Measurements from ENCODE around the gene LRIG3. TPM values are rescaled to one million over a fixed set of nuclear protein-coding genes. Genes with fewer than 3 reads are reported as not detected.
A peak's percentile ranks its signal among the peaks of the same experiment; 100 is the strongest.

LRIG3 gene
- 24.5 and 27.7 TPM in 2 replicates for total RNA-seq
- long read RNA-seq, full-length matches to known transcripts = 5 of 12 reads
- long read RNA-seq, partial matches to known transcripts = 5 of 12 reads
- long read RNA-seq, other reads (novel, unspliced or antisense) = 2 of 12 reads

GRCh38 chr12:58920102-58920960, at the start of gene LRIG3:
Gene LRIG3 (minus strand): TSS chr12:58920504. CDS start chr12:58920235, 269 bp downstream.
- H3K27me3 Mint-ChIP-seq (ENCODE audit: low read depth) = no peaks in the 10 kb centered on the region
- H3K4me3 Mint-ChIP-seq = peak within 1 kb of the TSS; percentile 98
- peak; percentile 50 for TF ChIP-seq CTCF (conservative IDR thresholded peaks at IDR 0.05)
- peaks cover 56% of the 10 kb centered on the region for H3K4me1 Mint-ChIP-seq
- DNase-seq (ENCODE audit: low read depth, low spot score) = peak; percentile 76
- H3K9me3 Mint-ChIP-seq = no peaks in the 10 kb centered on the region
- no peaks in the 10 kb centered on the region for H3K36me3 Mint-ChIP-seq (ENCODE audit: low read depth)
- peak within 1 kb of the TSS; percentile 98 for H3K27ac Mint-ChIP-seq (ENCODE audit: unreplicated experiment)

- Mint-ChIP-seq H3K27me3 (ENCODE audit: low read depth) (no peaks in the 10 kb centered on the region), H3K9me3 (no peaks in the 10 kb centered on the region), H3K36me3 (ENCODE audit: low read depth) (no peaks in the 10 kb centered on the region), H3K4me3 (no peak overlapping the region), H3K27ac (ENCODE audit: unreplicated experiment) (no peak overlapping the region), H3K4me1 (no peaks in the 10 kb centered on the region)
- no peak for TF ChIP-seq CTCF (conservative IDR thresholded peaks at IDR 0.05)
- no peak for DNase-seq (ENCODE audit: low read depth, low spot score)
These were observed 48.9 kb upstream of the LRIG3 start for GRCh38 chr12:58969237-58969636.

- DNase-seq (ENCODE audit: low read depth, low spot score) = no peak
- Mint-ChIP-seq H3K9me3 (no peaks in the 10 kb centered on the region), H3K27ac (ENCODE audit: unreplicated experiment) (no peak overlapping the region), H3K4me3 (no peak overlapping the region), H3K27me3 (ENCODE audit: low read depth) (no peaks in the 10 kb centered on the region), H3K4me1 (no peaks in the 10 kb centered on the region), H3K36me3 (ENCODE audit: low read depth) (no peaks in the 10 kb centered on the region)
- no peak for TF ChIP-seq CTCF (conservative IDR thresholded peaks at IDR 0.05)
These were observed 47.3 kb upstream of the LRIG3 start for GRCh38 chr12:58967561-58967960.

GRCh38 chr12:58966939-58967338, 46.6 kb upstream of the LRIG3 start:
- Mint-ChIP-seq H3K4me3 (no peak overlapping the region), H3K4me1 (peaks cover 3% of the 10 kb centered on the region), H3K27ac (ENCODE audit: unreplicated experiment) (peak overlapping the region; percentile 36), H3K27me3 (ENCODE audit: low read depth) (no peaks in the 10 kb centered on the region), H3K36me3 (ENCODE audit: low read depth) (no peaks in the 10 kb centered on the region), H3K9me3 (no peaks in the 10 kb centered on the region)
- no peak for TF ChIP-seq CTCF (conservative IDR thresholded peaks at IDR 0.05)
- no peak for DNase-seq (ENCODE audit: low read depth, low spot score)

GRCh38 chr12:58965568-58965967, 45.3 kb upstream of the LRIG3 start:
- peaks cover 1% of the 10 kb centered on the region for H3K9me3 Mint-ChIP-seq
- no peak for TF ChIP-seq CTCF (conservative IDR thresholded peaks at IDR 0.05)
- H3K36me3 Mint-ChIP-seq (ENCODE audit: low read depth) = no peaks in the 10 kb centered on the region
- H3K4me3 Mint-ChIP-seq = no peak overlapping the region
- no peak for DNase-seq (ENCODE audit: low read depth, low spot score)
- peaks cover 12% of the 10 kb centered on the region for H3K4me1 Mint-ChIP-seq
- no peaks in the 10 kb centered on the region for H3K27me3 Mint-ChIP-seq (ENCODE audit: low read depth)
- H3K27ac Mint-ChIP-seq (ENCODE audit: unreplicated experiment) = no peak overlapping the region
